ENCODE data around the gene NSDHL.

NSDHL gene

DNA sequence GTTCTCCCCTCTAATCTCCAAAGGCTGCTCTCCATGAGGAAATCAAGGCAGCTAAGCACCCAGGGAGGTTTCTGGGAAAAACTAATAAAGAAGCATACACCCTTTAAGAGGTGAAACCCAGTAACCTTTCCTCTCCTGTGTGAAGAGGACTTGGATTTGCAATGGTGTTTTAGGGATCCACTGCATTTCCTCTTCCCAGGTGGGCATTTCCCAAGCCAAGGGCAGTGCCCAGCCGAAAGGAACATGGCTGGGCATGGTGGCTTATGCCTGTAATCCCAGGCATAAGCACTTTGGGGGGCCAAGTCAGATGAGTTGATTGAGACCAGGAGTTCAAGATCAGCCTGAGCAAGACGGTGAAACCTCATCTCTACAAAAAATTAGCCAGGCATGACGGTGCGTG lies 61.6 kb downstream of the NSDHL start:
- TF ChIP-seq GABPA (IDR thresholded peaks at IDR 0.05; ENCODE audit: low read depth), result no peak
- no peak for TF ChIP-seq SPI1 (IDR thresholded peaks at IDR 0.05; ENCODE audit: borderline replicate concordance, low read depth)
- TF ChIP-seq, protein P1, sequence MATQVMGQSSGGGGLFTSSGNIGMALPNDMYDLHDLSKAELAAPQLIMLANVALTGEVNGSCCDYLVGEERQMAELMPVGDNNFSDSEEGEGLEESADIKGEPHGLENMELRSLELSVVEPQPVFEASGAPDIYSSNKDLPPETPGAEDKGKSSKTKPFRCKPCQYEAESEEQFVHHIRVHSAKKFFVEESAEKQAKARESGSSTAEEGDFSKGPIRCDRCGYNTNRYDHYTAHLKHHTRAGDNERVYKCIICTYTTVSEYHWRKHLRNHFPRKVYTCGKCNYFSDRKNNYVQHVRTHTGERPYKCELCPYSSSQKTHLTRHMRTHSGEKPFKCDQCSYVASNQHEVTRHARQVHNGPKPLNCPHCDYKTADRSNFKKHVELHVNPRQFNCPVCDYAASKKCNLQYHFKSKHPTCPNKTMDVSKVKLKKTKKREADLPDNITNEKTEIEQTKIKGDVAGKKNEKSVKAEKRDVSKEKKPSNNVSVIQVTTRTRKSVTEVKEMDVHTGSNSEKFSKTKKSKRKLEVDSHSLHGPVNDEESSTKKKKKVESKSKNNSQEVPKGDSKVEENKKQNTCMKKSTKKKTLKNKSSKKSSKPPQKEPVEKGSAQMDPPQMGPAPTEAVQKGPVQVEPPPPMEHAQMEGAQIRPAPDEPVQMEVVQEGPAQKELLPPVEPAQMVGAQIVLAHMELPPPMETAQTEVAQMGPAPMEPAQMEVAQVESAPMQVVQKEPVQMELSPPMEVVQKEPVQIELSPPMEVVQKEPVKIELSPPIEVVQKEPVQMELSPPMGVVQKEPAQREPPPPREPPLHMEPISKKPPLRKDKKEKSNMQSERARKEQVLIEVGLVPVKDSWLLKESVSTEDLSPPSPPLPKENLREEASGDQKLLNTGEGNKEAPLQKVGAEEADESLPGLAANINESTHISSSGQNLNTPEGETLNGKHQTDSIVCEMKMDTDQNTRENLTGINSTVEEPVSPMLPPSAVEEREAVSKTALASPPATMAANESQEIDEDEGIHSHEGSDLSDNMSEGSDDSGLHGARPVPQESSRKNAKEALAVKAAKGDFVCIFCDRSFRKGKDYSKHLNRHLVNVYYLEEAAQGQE (IDR thresholded peaks at IDR 0.05; ENCODE audit: insufficient replicate concordance, low read depth), result no peak
- no peak for TF ChIP-seq POLR2AphosphoS5 (IDR thresholded peaks at IDR 0.05; ENCODE audit: low read depth)
- TF ChIP-seq, protein P2, sequence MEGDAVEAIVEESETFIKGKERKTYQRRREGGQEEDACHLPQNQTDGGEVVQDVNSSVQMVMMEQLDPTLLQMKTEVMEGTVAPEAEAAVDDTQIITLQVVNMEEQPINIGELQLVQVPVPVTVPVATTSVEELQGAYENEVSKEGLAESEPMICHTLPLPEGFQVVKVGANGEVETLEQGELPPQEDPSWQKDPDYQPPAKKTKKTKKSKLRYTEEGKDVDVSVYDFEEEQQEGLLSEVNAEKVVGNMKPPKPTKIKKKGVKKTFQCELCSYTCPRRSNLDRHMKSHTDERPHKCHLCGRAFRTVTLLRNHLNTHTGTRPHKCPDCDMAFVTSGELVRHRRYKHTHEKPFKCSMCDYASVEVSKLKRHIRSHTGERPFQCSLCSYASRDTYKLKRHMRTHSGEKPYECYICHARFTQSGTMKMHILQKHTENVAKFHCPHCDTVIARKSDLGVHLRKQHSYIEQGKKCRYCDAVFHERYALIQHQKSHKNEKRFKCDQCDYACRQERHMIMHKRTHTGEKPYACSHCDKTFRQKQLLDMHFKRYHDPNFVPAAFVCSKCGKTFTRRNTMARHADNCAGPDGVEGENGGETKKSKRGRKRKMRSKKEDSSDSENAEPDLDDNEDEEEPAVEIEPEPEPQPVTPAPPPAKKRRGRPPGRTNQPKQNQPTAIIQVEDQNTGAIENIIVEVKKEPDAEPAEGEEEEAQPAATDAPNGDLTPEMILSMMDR (IDR thresholded peaks at IDR 0.05; ENCODE audit: insufficient read depth, low read length), result no peak
- Histone ChIP-seq H3K27me3 (ENCODE audit: insufficient read depth, poor library complexity, severe bottlenecking) (peaks cover 13% of the 10 kb centered on the region), H3K4me3 (replicated peaks; ENCODE audit: insufficient read depth, low read length) (no peak overlapping the region), H3K27ac (replicated peaks) (no peak overlapping the region)
- DNase-seq (ENCODE audit: low read depth in 1 of 2, low spot score in 1 of 2), result no peak

DNA sequence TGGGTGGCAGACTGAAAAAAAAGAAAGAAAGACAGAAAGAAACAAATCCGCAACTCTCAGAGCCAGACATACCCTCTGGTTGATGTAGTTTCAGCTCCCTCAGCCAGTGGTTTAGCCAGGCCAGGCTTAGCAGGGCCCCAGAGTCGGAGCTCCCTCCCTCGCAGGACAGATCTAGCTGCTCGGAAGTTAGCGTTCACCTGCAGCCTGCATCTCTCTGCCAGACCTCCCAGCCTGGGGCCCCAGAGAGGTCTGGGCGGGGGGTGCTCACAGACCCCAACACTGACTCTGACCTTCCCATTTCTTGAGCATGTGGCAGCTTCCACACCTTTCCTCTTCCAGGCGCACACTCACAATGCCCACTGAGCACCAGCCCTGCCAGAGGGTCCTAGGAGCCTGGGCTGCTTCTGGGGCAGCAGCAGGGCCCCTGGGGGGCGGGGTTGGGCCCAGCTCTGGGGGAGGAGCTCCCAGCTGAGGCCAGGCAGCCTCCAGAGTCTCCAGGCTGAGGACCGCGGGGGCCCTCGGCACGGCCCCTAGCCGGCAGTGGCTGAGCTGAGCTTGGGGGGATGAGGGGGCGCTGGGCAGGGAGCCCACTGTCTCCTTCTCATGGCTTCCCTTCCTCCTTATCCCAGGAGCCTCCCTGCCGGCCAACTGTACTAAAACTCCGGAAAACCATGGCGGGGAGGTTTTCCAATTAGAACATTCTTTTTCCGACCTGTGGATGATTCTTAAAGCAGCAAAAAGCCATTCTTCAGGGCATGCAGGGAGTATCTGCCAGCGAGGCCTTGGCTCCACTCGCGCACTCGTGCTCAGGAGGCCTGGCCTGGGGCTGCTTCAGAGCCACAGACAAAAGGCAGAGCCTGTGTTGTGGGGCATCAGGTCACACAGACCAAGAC lies 62.4 kb downstream of the NSDHL start:
- no peak for DNase-seq (ENCODE audit: low read depth in 1 of 2, low spot score in 1 of 2)
- Histone ChIP-seq H3K4me3 (replicated peaks; ENCODE audit: insufficient read depth, low read length) (no peak overlapping the region), H3K27ac (replicated peaks) (no peak overlapping the region), H3K27me3 (ENCODE audit: insufficient read depth, poor library complexity, severe bottlenecking) (peaks cover 12% of the 10 kb centered on the region)
- TF ChIP-seq, protein P2 (IDR thresholded peaks at IDR 0.05; ENCODE audit: insufficient read depth, low read length), result no peak
- TF ChIP-seq, protein P1 (IDR thresholded peaks at IDR 0.05; ENCODE audit: insufficient replicate concordance, low read depth), result no peak
- TF ChIP-seq GABPA (IDR thresholded peaks at IDR 0.05; ENCODE audit: low read depth) (no peak), POLR2AphosphoS5 (IDR thresholded peaks at IDR 0.05; ENCODE audit: low read depth) (no peak), SPI1 (IDR thresholded peaks at IDR 0.05; ENCODE audit: borderline replicate concordance, low read depth) (no peak)

DNA sequence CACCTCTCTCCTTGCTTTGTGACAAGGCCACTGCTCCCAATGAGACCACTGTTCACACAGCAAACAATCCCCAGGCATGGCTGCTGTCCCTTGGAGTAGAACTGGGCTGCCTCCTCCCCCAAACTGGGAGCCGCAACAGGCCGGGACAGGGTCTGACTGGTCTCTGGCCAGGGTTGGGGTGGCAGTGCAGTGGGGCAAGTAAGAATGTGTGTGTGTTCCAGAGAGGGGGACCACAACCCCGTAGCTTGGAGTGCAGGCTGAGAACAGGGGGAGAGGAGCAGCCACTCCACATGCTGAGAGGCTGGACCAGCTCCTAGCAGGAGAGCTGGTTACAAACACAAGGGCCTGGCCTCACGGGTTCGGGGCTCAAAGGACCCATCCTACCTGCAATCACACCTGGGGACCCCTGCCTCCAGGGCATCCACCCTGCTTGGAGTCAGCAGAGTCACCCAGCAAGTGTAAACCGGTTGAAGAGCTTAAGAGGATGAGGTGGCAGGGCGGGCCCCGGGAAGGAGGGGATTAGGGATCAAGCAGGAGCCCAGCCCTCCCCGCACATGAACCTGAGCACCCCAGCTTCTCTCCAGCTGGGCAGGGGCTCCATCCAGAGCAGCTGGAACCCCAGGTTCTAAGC lies 63.2 kb downstream of the NSDHL start:
- TF ChIP-seq, protein P1 (IDR thresholded peaks at IDR 0.05; ENCODE audit: insufficient replicate concordance, low read depth), result no peak
- TF ChIP-seq SPI1 (IDR thresholded peaks at IDR 0.05; ENCODE audit: borderline replicate concordance, low read depth) (no peak), GABPA (IDR thresholded peaks at IDR 0.05; ENCODE audit: low read depth) (no peak), POLR2AphosphoS5 (IDR thresholded peaks at IDR 0.05; ENCODE audit: low read depth) (no peak)
- TF ChIP-seq, protein P2 (IDR thresholded peaks at IDR 0.05; ENCODE audit: insufficient read depth, low read length), result no peak
- DNase-seq (ENCODE audit: low read depth in 1 of 2, low spot score in 1 of 2), result no peak
- H3K4me3 ChIP-seq (replicated peaks; ENCODE audit: insufficient read depth, low read length), result no peak overlapping the region
- peaks cover 8% of the 10 kb centered on the region for H3K27me3 ChIP-seq (ENCODE audit: insufficient read depth, poor library complexity, severe bottlenecking)
- H3K27ac ChIP-seq (replicated peaks), result no peak overlapping the region

Data from HL-60 (cell line).